ENCODE measurements around the gene GTPBP2.

GTPBP2 gene, protein sequence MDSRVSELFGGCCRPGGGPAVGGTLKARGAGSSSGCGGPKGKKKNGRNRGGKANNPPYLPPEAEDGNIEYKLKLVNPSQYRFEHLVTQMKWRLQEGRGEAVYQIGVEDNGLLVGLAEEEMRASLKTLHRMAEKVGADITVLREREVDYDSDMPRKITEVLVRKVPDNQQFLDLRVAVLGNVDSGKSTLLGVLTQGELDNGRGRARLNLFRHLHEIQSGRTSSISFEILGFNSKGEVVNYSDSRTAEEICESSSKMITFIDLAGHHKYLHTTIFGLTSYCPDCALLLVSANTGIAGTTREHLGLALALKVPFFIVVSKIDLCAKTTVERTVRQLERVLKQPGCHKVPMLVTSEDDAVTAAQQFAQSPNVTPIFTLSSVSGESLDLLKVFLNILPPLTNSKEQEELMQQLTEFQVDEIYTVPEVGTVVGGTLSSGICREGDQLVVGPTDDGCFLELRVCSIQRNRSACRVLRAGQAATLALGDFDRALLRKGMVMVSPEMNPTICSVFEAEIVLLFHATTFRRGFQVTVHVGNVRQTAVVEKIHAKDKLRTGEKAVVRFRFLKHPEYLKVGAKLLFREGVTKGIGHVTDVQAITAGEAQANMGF

DNA sequence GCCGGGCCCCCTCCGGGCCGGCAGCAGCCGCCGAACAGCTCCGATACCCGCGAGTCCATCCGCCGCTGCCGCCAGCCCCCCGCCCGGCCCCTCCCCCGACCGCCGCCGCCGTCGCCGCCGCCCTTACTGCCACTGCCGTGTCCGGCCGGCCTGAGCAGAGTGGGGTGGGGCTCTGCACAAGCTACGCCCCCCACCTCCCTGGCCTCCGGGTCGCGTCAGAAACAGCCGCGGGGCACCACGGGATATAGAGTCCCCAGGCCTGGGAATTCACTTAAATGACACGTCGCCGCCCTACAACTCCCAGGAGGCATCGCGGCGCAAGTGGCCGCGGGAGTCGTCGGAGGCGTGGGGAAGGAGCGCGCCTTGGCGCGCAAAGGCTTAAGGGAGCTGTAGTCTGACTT, at the start of gene GTPBP2:
Gene GTPBP2 (minus strand): TSS at position 161 of the 401 bp plus-strand sequence. CDS start 102 bp downstream, at position 59.
- peak; percentile 91 for DNase-seq (ENCODE audit: low read depth)

DNA sequence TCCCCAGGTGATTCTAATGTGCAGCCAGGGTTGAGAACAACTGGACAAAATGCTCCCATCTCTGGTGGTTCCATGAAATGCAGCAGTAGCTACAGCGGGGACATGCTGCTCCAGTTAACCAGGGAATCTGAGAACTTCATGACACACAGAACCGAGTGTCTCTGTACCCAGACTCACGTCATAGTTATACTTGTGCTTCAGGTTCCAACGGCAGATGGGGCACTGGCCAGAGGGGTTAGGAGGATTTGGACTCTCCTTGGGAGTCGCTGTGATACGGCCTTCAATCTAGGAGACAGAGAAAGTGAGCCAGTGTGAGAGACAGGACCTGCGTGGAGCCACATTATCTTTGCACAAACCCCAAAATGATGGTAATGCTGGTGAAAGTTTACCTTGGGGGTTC, 49.3 kb upstream of the GTPBP2 start:
- no peak for DNase-seq (ENCODE audit: low read depth)

- no peak for DNase-seq (ENCODE audit: low read depth)
Observed at GRCh38 chr6:43677759-43678158, 48.7 kb upstream of the GTPBP2 start.

- DNase-seq (ENCODE audit: low read depth), result no peak
Observed at GRCh38 chr6:43676962-43677606, 48.0 kb upstream of the GTPBP2 start.

GRCh38 chr6:43674921-43675320, 45.9 kb upstream of the GTPBP2 start:
- no peak for DNase-seq (ENCODE audit: low read depth)

- DNase-seq (ENCODE audit: low read depth), result no peak
Observed at GRCh38 chr6:43674291-43674690, 45.2 kb upstream of the GTPBP2 start.

DNA sequence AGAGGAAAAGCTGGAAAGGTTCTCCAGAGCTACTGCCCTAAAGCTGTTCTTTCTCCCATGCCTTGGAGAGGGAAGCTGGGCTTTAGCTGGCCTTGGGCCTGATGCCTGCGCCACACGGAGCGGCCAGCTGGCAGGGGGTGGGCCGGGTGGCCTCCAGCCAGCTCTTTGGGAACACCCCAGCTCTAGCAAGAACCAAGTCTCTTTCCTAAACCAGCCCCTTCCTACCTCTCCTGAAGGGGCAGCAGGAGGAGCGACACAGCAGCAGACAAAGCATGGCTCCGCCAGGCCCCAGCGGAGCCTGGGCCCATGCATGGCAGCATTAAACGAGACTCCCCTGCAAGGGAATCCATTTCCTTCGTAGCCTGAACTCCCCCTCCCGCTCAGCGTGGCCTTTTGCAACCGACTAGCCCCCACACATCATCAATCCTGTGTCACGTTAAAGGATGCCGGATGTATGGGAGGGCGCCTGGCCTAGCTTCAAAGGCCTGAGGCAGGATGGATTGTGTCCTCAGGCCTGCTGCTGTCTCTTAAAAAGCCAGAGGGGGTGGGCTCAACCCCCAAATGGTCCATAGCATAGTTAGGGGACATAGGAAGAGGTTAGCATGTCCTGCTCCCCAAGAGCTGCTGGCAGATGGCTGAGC, 44.5 kb upstream of the GTPBP2 start:
- DNase-seq (ENCODE audit: low read depth), result no peak

- no peak for DNase-seq (ENCODE audit: low read depth)
Observed at GRCh38 chr6:43671801-43672690, 43.0 kb upstream of the GTPBP2 start.

DNA sequence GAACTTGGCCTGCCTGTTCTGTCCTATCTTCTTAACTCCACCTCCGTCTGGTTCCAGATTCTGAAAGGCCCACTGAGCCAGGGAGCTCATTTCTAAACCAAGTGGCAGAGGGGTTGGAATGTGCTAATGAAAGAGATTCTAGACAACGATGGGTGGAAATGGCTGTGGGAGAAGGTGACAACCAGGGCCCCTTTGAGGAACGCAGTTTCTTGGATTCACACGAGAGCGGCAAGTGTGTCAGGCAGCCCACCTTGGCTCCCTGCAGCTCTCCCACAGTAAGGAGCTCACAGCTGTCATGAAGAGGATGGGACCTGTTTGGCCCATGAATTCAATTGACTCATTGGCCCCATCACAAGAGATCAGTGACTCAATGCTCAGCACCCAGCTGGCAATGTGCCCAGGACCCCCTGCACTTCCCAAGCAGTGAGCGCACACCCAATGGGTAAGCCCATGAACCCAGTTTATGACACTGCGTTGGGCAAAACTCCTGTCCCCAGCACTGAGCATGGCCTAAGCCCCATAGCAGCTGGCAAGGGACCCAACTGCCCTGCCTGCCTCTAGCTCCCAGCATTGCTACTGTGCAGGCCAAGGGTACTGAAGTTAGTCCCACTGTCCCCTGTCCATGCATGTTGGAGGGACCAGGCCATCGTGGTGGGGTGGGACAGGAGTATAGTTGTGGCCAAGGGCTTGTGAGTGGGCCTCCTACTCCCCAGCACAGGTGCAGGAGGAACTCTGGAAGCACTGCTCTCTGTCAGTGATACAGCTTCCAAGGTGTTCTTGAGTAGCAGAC, 42.1 kb upstream of the GTPBP2 start:
- DNase-seq (ENCODE audit: low read depth), result no peak

- no peak for DNase-seq (ENCODE audit: low read depth)
Observed at GRCh38 chr6:43670623-43670986, 41.5 kb upstream of the GTPBP2 start.

- no peak for DNase-seq (ENCODE audit: low read depth)
Observed at GRCh38 chr6:43669922-43670622, 41.0 kb upstream of the GTPBP2 start.

DNA sequence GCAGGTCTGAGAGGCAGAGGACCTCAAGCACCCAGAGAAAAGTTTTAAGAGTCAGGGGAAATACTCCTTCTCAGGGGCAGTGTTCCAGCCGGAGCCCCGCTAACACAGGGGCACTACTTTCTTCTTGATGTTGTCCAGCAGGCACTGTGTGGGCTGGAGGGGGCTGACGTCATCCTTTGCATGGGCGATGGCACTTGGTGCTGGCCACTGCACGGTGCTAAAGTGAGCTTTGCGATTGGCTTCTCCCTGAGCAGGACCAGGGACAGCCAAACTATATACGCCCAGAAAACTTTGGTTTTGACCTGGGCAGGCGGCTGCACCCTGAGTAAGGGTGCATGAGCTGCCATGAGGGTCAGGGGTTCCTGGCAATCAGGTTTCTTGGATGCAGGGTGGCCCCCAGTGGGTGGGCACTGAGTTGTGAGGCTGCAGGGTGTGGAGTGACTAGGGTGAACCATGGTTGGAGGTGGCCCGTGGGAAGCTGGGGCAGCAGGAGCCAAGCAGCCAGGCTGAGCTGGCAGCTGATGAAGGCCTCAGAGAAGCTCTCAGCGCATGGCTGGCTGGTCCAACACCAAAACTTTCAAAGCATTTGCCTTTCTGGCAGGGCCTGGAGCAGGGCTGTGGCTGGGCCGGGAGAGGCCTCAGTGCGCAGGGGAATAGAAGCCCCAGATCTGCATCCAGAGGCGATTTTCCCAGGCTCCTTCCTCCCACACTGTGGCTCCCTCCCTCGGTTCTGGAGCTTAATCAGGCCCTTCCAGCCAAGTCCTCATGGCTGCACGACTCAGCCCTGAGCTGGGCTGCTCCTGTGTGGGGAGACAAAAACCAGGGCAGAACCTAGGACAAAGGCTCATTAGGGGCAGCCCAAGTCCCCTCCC, 40.2 kb upstream of the GTPBP2 start:
- DNase-seq (ENCODE audit: low read depth), result no peak

GRCh38 chr6:43668151-43669028, 39.3 kb upstream of the GTPBP2 start:
- peak; percentile 32 for DNase-seq (ENCODE audit: low read depth)

GRCh38 chr6:43667245-43668150, 38.4 kb upstream of the GTPBP2 start:
- DNase-seq (ENCODE audit: low read depth), result peak; percentile 81

DNA sequence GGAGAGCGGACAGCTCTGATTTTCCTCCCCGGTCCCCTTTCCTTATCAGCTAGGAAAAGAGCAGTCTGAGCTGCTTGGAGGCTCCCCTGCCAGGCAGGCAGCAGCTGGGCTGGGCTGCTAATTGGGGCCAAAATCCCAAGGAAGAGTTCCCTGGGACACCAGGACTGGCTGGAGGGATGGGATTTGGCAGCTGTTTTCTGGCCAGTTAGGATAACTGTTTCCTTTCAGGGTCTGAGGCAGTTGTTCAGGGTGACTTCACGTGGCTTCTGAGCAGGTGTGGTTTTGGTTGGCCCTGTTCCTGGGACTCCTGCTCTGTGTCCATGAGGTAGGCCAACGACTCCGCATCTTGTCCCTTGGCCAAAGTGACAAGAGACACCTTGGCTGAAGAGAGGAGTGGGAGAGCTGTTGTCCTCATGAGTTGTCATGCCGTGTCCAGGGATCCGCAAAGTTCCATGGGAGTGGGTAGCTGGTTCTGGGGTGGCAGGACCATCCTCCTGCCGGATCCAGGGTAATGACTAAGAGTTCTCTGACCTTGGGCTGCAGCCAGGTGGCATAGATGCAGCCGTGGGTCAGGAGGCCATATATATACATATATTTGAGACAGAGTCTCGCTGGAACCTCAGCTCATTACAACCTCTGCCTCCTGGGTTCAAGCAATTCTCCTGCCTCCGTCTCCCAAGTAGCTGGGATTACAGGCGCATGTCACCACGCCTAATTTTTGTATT, 37.3 kb upstream of the GTPBP2 start:
- DNase-seq (ENCODE audit: low read depth), result no peak

GRCh38 chr6:43665376-43665775, 36.3 kb upstream of the GTPBP2 start:
- no peak for DNase-seq (ENCODE audit: low read depth)
